DOHH2 (cell line): Measurements from ENCODE around the gene FYCO1.

Source experiments
- H3F3A ChIP-seq: fragments of 200-600 bp; sonication (generic), shearing (Covaris generic); 2 replicates; pipeline ENCODE4 v1.6.0; 2016; ENCODE audit warnings: antibody characterized with exemption, mild to moderate bottlenecking; ENCODE audit not compliant: control insufficient read depth, insufficient read depth
- H3K27ac ChIP-seq: fragments of 200-600 bp; sonication (generic); 2 replicates; pipeline ENCODE4 v1.5.1; 2014; ENCODE audit warnings: low read depth, mild to moderate bottlenecking, low read length, moderate library complexity
- H3K27me3 ChIP-seq: fragments of 200-600 bp; sonication (generic); 2 replicates; pipeline ENCODE4 v1.6.1; 2014; ENCODE audit warnings: mild to moderate bottlenecking, low read length, mixed read lengths; ENCODE audit not compliant: control insufficient read depth
- H3K36me3 ChIP-seq: fragments of 200-600 bp; sonication (generic); 2 replicates; pipeline ENCODE4 v1.6.1; 2014; ENCODE audit warnings: mild to moderate bottlenecking, low read length, moderate library complexity, mixed read lengths; ENCODE audit not compliant: control insufficient read depth
- H3K4me1 ChIP-seq: fragments of 200-600 bp; sonication (generic); 2 replicates; pipeline ENCODE4 v1.6.1; 2014; ENCODE audit warnings: mild to moderate bottlenecking, low read length, mixed read lengths; ENCODE audit not compliant: control insufficient read depth
- H3K4me2 ChIP-seq: fragments of 200-600 bp; sonication (generic); 2 replicates; pipeline ENCODE4 v1.6.0; 2014; ENCODE audit warnings: mild to moderate bottlenecking, low read length, moderate library complexity
- H3K4me3 ChIP-seq: fragments of 200-600 bp; sonication (generic); 2 replicates; pipeline ENCODE4 v1.5.1; 2014; ENCODE audit warnings: mild to moderate bottlenecking, low read length, mixed read lengths
- H3K79me2 ChIP-seq: fragments of 200-600 bp; sonication (generic); 2 replicates; pipeline ENCODE4 v1.6.1; 2014; ENCODE audit warnings: mild to moderate bottlenecking, low read length, mixed read lengths; ENCODE audit not compliant: control insufficient read depth
- H3K9me2 ChIP-seq: fragments of 200-600 bp; sonication (generic); replicated peaks from 2 replicates; pipeline ENCODE4 v1.6.1; 2014; ENCODE audit warnings: mild to moderate bottlenecking, low read length, mixed read lengths; ENCODE audit not compliant: control insufficient read depth
- H3K9me3 ChIP-seq: fragments of 200-600 bp; sonication (generic); 2 replicates; pipeline ENCODE4 v1.6.1; 2014; ENCODE audit warnings: antibody characterized with exemption, low read length, mixed read lengths; ENCODE audit not compliant: control insufficient read depth, insufficient read depth
- H4K20me1 ChIP-seq: fragments of 200-600 bp; sonication (generic); 2 replicates; pipeline ENCODE4 v1.6.0; 2014; ENCODE audit warnings: low read depth, mild to moderate bottlenecking, antibody characterized with exemption, low read length, moderate library complexity; ENCODE audit not compliant: control insufficient read depth, insufficient read depth
- CTCF ChIP-seq: fragments of 200-600 bp; sonication (generic); IDR thresholded peaks from one replicate; pipeline ENCODE4 v1.5.1; 2014; ENCODE audit warnings: antibody characterized with exemption, mild to moderate bottlenecking, low read depth, low read length; ENCODE audit not compliant: poor library complexity, severe bottlenecking
- EZH2phosphoT487 ChIP-seq: fragments of 200-600 bp; sonication (generic); IDR thresholded peaks from 2 replicates; pipeline ENCODE4 v1.6.1; 2017; ENCODE audit warnings: borderline replicate concordance, mild to moderate bottlenecking, antibody characterized with exemption, low read length, moderate library complexity, mixed read lengths

FYCO1 gene

GRCh38 chr3:45992133-45992729 lies 3.4 kb downstream of the FYCO1 start:
- no peak overlapping the region for H3K27ac ChIP-seq
- peak overlapping the region; percentile 28 for H3K4me2 ChIP-seq
- TF ChIP-seq CTCF = no peak
- no peak for TF ChIP-seq EZH2phosphoT487
- H3K4me3 ChIP-seq = no peak overlapping the region
- peaks cover 32% of the 10 kb centered on the region for H3K4me1 ChIP-seq
- no peaks in the 10 kb centered on the region for H3K9me2 ChIP-seq
- H3K27me3 ChIP-seq = no peaks in the 10 kb centered on the region
- peaks cover 3% of the 10 kb centered on the region; the same call in 1 of the 2 replicates for H3K36me3 ChIP-seq
- H3K9me3 ChIP-seq = no peaks in the 10 kb centered on the region
- H4K20me1 ChIP-seq = no peaks in the 10 kb centered on the region; the same call in 1 of the 2 replicates
- peaks cover 78% of the 10 kb centered on the region for H3K79me2 ChIP-seq
- H3F3A ChIP-seq = no peaks in the 10 kb centered on the region

GRCh38 chr3:45991341-45991740 lies 4.3 kb downstream of the FYCO1 start:
- H3K4me1 ChIP-seq = peaks cover 30% of the 10 kb centered on the region
- no peak overlapping the region for H3K4me2 ChIP-seq
- H3K9me2 ChIP-seq = no peaks in the 10 kb centered on the region
- H4K20me1 ChIP-seq = peaks cover 4% of the 10 kb centered on the region
- TF ChIP-seq CTCF = no peak
- TF ChIP-seq EZH2phosphoT487 = no peak
- H3K4me3 ChIP-seq = no peak overlapping the region
- no peaks in the 10 kb centered on the region for H3F3A ChIP-seq
- no peaks in the 10 kb centered on the region for H3K9me3 ChIP-seq
- no peaks in the 10 kb centered on the region for H3K27me3 ChIP-seq
- peaks cover 87% of the 10 kb centered on the region for H3K79me2 ChIP-seq
- peaks cover 3% of the 10 kb centered on the region; the same call in 1 of the 2 replicates for H3K36me3 ChIP-seq
- no peak overlapping the region for H3K27ac ChIP-seq

- Histone ChIP-seq H3K4me1 (peaks cover 24% of the 10 kb centered on the region), H3K4me3 (no peak overlapping the region), H3K27ac (no peak overlapping the region), H3F3A (no peaks in the 10 kb centered on the region), H4K20me1 (peaks cover 4% of the 10 kb centered on the region), H3K4me2 (no peak overlapping the region), H3K9me3 (no peaks in the 10 kb centered on the region), H3K9me2 (no peaks in the 10 kb centered on the region), H3K79me2 (peaks cover 92% of the 10 kb centered on the region), H3K36me3 (peaks cover 6% of the 10 kb centered on the region), H3K27me3 (no peaks in the 10 kb centered on the region)
- TF ChIP-seq CTCF = no peak
- no peak for TF ChIP-seq EZH2phosphoT487
These were observed 5.4 kb downstream of the FYCO1 start for GRCh38 chr3:45990181-45990580.
